GM13977 (cell line): ENCODE measurements around the gene GTF3C5.
"Not testable (repeated sequence)": the region's sequence is repeated elsewhere in the genome, so short reads cannot be mapped to it uniquely, and the experiment has no call there.

ENCODE experiments used
- DNase-seq: peaks from one replicate; pipeline ENCODE4 v3.0.0; 2012; ENCODE audit warnings: low spot score
- CTCF ChIP-seq: IDR thresholded peaks from 2 replicates; pipeline ENCODE4 v1.5.1; 2012; ENCODE audit warnings: mild to moderate bottlenecking, control low read depth; ENCODE audit not compliant: insufficient read depth; ENCODE audit errors: extremely low read depth, missing control alignments
- in situ Hi-C: fragments of 300-500 bp; cut with MboI; formaldehyde crosslinking; loops from one replicate; pipeline ENCODE4 v1.12.0; 2022; ENCODE audit warnings: low sequenced_read_pairs, low pct_unique_long_range_greater_than_20kb, mixed read lengths, inconsistent platforms; ENCODE audit not compliant: unreplicated experiment

The GTF3C5 gene

GRCh38 chr9:133040892-133041479, 10.2 kb downstream of the GTF3C5 start:
- TF ChIP-seq CTCF: peak; percentile 56
- DNase-seq, in situ Hi-C loops: not testable (repeated sequence)

GRCh38 chr9:133041958-133042357, 11.2 kb downstream of the GTF3C5 start:
- in situ Hi-C loops: no loop called here
- DNase-seq: no peak
- TF ChIP-seq CTCF: no peak

- no peak for TF ChIP-seq CTCF
- in situ Hi-C loops: no loop called here
- DNase-seq: no peak
Measured at GRCh38 chr9:133042676-133043075, 11.9 kb downstream of the GTF3C5 start.

- DNase-seq: no peak
- in situ Hi-C loops: no loop called here
- no peak for TF ChIP-seq CTCF
Measured at GRCh38 chr9:133043449-133044035, 12.7 kb downstream of the GTF3C5 start.

GRCh38 chr9:133044125-133044524, 13.3 kb downstream of the GTF3C5 start:
- in situ Hi-C loops: no loop called here
- DNase-seq: no peak
- TF ChIP-seq CTCF: no peak

- no peak for DNase-seq
- in situ Hi-C loops: no loop called here
- TF ChIP-seq CTCF: no peak
Measured at GRCh38 chr9:133044661-133045060, 13.9 kb downstream of the GTF3C5 start.

- no peak for DNase-seq
- in situ Hi-C loops: no loop called here
Measured at GRCh38 chr9:133045132-133045531, 14.3 kb downstream of the GTF3C5 start.

More at GRCh38 chr9:133045132-133045531, 14.3 kb downstream of the GTF3C5 start:
- no peak for TF ChIP-seq CTCF
